ENCODE measurements around the gene GPR157. TPM values are rescaled to one million over a fixed set of nuclear protein-coding genes. Genes with fewer than 3 reads are reported as not detected.
A peak's percentile ranks its signal among the peaks of the same experiment; 100 is the strongest.

The GPR157 gene
- total RNA-seq, 4 donors from 2014 or later = 0.59 to 10.7 (median 2.2) TPM

GRCh38 chr1:9110669-9111356, 18.1 kb downstream of the GPR157 start:
- Histone ChIP-seq H3K4me1 (no peaks in the 10 kb centered on the region), H3K27ac (no peak overlapping the region), H3K27me3 (no peaks in the 10 kb centered on the region), H3K9me3 (no peaks in the 10 kb centered on the region), H3K36me3 (no peaks in the 10 kb centered on the region), H3K4me3 (no peak overlapping the region)
- intact Hi-C loops (cut with DNase I; ENCODE audit: low total_unique reads) = no loop called here
- TF ChIP-seq POLR2A (IDR thresholded peaks at IDR 0.05) = no peak
- TF ChIP-seq CTCF (IDR thresholded peaks at IDR 0.05) = peak; percentile 90 to 92 (median 92)
- peak; percentile 90 to 92 for DNase-seq

- Histone ChIP-seq H3K4me3 (no peak overlapping the region), H3K36me3 (no peaks in the 10 kb centered on the region), H3K27me3 (no peaks in the 10 kb centered on the region), H3K4me1 (no peaks in the 10 kb centered on the region), H3K27ac (no peak overlapping the region), H3K9me3 (no peaks in the 10 kb centered on the region)
- intact Hi-C loops (cut with DNase I; ENCODE audit: low total_unique reads) = no loop called here
- TF ChIP-seq CTCF (IDR thresholded peaks at IDR 0.05) (no peak), POLR2A (IDR thresholded peaks at IDR 0.05) (no peak)
- DNase-seq = no peak
Observed at GRCh38 chr1:9108056-9108665, 20.7 kb downstream of the GPR157 start.

GRCh38 chr1:9107136-9107535, 21.8 kb downstream of the GPR157 start:
- intact Hi-C loops (cut with DNase I; ENCODE audit: low total_unique reads) = no loop called here
- TF ChIP-seq POLR2A (IDR thresholded peaks at IDR 0.05) (no peak), CTCF (IDR thresholded peaks at IDR 0.05) (no peak)
- no peaks in the 10 kb centered on the region for H3K36me3 ChIP-seq

GRCh38 chr1:9106286-9106685, 22.6 kb downstream of the GPR157 start:
- H3K9me3 ChIP-seq = no peaks in the 10 kb centered on the region
- no peaks in the 10 kb centered on the region for H3K4me1 ChIP-seq
- no peaks in the 10 kb centered on the region for H3K36me3 ChIP-seq
- no peaks in the 10 kb centered on the region for H3K27me3 ChIP-seq
- H3K27ac ChIP-seq = no peak overlapping the region
- H3K4me3 ChIP-seq = no peak overlapping the region
- intact Hi-C loops (cut with DNase I; ENCODE audit: low total_unique reads) = no loop called here
- no peak for DNase-seq
- no peak for TF ChIP-seq POLR2A (IDR thresholded peaks at IDR 0.05)
- TF ChIP-seq CTCF (IDR thresholded peaks at IDR 0.05) = no peak

More at GRCh38 chr1:9107136-9107535, 21.8 kb downstream of the GPR157 start:
- no peaks in the 10 kb centered on the region for H3K9me3 ChIP-seq
- no peaks in the 10 kb centered on the region for H3K4me1 ChIP-seq
- H3K4me3 ChIP-seq = no peak overlapping the region
- no peaks in the 10 kb centered on the region for H3K27me3 ChIP-seq
- DNase-seq = no peak
- no peak overlapping the region for H3K27ac ChIP-seq

- intact Hi-C loops (cut with DNase I; ENCODE audit: low total_unique reads) = no loop called here
- no peak for DNase-seq
Observed at GRCh38 chr1:9105336-9105867, 23.5 kb downstream of the GPR157 start.

More at GRCh38 chr1:9105336-9105867, 23.5 kb downstream of the GPR157 start:
- H3K27ac ChIP-seq = no peak overlapping the region
- H3K4me1 ChIP-seq = no peaks in the 10 kb centered on the region
- TF ChIP-seq POLR2A (IDR thresholded peaks at IDR 0.05) (no peak), CTCF (IDR thresholded peaks at IDR 0.05) (no peak)
- no peaks in the 10 kb centered on the region for H3K9me3 ChIP-seq
- H3K36me3 ChIP-seq = no peaks in the 10 kb centered on the region
- no peaks in the 10 kb centered on the region for H3K27me3 ChIP-seq
- H3K4me3 ChIP-seq = no peak overlapping the region

Measured in uterus (tissue), 4 donors.